Loucy (cell line): ENCODE results near the gene DNM2.

Experiments
- H2AFZ ChIP-seq: fragments of 200-600 bp; sonication (generic); 2 replicates; pipeline ENCODE4 v1.6.0; 2016; ENCODE audit warnings: antibody characterized with exemption, mild to moderate bottlenecking, low read length, moderate library complexity
- H3F3A ChIP-seq: fragments of 200-600 bp; 2 replicates; pipeline ENCODE4 v1.6.0; 2016; ENCODE audit warnings: antibody characterized with exemption, low read depth, mild to moderate bottlenecking
- H3K27me3 ChIP-seq: fragments of 200-600 bp; sonication (generic); 2 replicates; pipeline ENCODE4 v1.6.1; 2014; ENCODE audit warnings: low read length, mild to moderate bottlenecking; ENCODE audit not compliant: insufficient read depth, poor library complexity, severe bottlenecking
- H3K36me3 ChIP-seq: fragments of 200-600 bp; sonication (generic); 2 replicates; pipeline ENCODE4 v1.6.1; 2016; ENCODE audit warnings: low read length; ENCODE audit not compliant: insufficient read depth
- H3K4me1 ChIP-seq: fragments of 200-600 bp; sonication (generic); 2 replicates; pipeline ENCODE4 v1.5.1; 2014; ENCODE audit warnings: low read length, mild to moderate bottlenecking; ENCODE audit not compliant: insufficient read depth, poor library complexity, severe bottlenecking
- H3K4me2 ChIP-seq: fragments of 200-600 bp; sonication (generic); 2 replicates; pipeline ENCODE4 v1.6.0; 2014; ENCODE audit warnings: antibody characterized with exemption, low read length, low read depth, mild to moderate bottlenecking; ENCODE audit not compliant: poor library complexity, severe bottlenecking
- H3K4me3 ChIP-seq: fragments of 200-600 bp; sonication (generic); 2 replicates; pipeline ENCODE4 v1.5.1; 2014; ENCODE audit warnings: low read length, mild to moderate bottlenecking, mixed read lengths; ENCODE audit not compliant: poor library complexity, severe bottlenecking
- H3K79me2 ChIP-seq: fragments of 200-600 bp; sonication (generic); 2 replicates; pipeline ENCODE4 v1.6.1; 2014; ENCODE audit warnings: low read length; ENCODE audit not compliant: insufficient read depth
- H3K9ac ChIP-seq: fragments of 200-600 bp; sonication (generic); 2 replicates; pipeline ENCODE4 v1.6.0; 2014; ENCODE audit warnings: mild to moderate bottlenecking, low read depth, low read length, moderate library complexity; ENCODE audit not compliant: poor library complexity, severe bottlenecking
- H3K9me2 ChIP-seq: fragments of 200-600 bp; sonication (generic); replicated peaks from 2 replicates; pipeline ENCODE4 v1.6.1; 2016; ENCODE audit warnings: low read depth, low read length, mixed read lengths
- H3K9me3 ChIP-seq: fragments of 200-600 bp; sonication (generic); 2 replicates; pipeline ENCODE4 v1.6.1; 2014; ENCODE audit warnings: mild to moderate bottlenecking, antibody characterized with exemption, low read length, low read depth; ENCODE audit not compliant: insufficient read depth
- H4K20me1 ChIP-seq: fragments of 200-600 bp; sonication (generic); 2 replicates; pipeline ENCODE4 v1.6.0; 2014; ENCODE audit warnings: antibody characterized with exemption, low read length, mild to moderate bottlenecking; ENCODE audit not compliant: insufficient read depth, poor library complexity, severe bottlenecking
- EZH2phosphoT487 ChIP-seq: fragments of 200-600 bp; IDR thresholded peaks from 2 replicates; pipeline ENCODE4 v1.6.1; 2018; ENCODE audit warnings: antibody characterized with exemption, mild to moderate bottlenecking, moderate library complexity, borderline replicate concordance
- TF ChIP-seq, protein P1 (sequence below): fragments of 200-600 bp; sonication (generic); conservative IDR thresholded peaks from 2 replicates; pipeline ENCODE4 v1.5.1; 2014; ENCODE audit warnings: mild to moderate bottlenecking, antibody characterized with exemption, low read length

DNM2 gene

GRCh38 chr19:10723591-10723990 is 5.7 kb downstream of the DNM2 start:
- no peaks in the 10 kb centered on the region for H3F3A ChIP-seq
- peaks cover 83% of the 10 kb centered on the region for H4K20me1 ChIP-seq

GRCh38 chr19:10724573-10725071 is 6.7 kb downstream of the DNM2 start:
- H3F3A ChIP-seq = no peaks in the 10 kb centered on the region
- no peak overlapping the region for H2AFZ ChIP-seq
- no peaks in the 10 kb centered on the region for H3K9me2 ChIP-seq
- H4K20me1 ChIP-seq = peaks cover 79% of the 10 kb centered on the region
- H3K4me1 ChIP-seq = peaks cover 21% of the 10 kb centered on the region
- H3K9ac ChIP-seq = no peak overlapping the region
- H3K4me3 ChIP-seq = no peak overlapping the region
- peaks cover 96% of the 10 kb centered on the region for H3K79me2 ChIP-seq
- no peak overlapping the region for H3K4me2 ChIP-seq
- H3K27me3 ChIP-seq = no peaks in the 10 kb centered on the region
- no peaks in the 10 kb centered on the region for H3K9me3 ChIP-seq
- TF ChIP-seq, protein P1, sequence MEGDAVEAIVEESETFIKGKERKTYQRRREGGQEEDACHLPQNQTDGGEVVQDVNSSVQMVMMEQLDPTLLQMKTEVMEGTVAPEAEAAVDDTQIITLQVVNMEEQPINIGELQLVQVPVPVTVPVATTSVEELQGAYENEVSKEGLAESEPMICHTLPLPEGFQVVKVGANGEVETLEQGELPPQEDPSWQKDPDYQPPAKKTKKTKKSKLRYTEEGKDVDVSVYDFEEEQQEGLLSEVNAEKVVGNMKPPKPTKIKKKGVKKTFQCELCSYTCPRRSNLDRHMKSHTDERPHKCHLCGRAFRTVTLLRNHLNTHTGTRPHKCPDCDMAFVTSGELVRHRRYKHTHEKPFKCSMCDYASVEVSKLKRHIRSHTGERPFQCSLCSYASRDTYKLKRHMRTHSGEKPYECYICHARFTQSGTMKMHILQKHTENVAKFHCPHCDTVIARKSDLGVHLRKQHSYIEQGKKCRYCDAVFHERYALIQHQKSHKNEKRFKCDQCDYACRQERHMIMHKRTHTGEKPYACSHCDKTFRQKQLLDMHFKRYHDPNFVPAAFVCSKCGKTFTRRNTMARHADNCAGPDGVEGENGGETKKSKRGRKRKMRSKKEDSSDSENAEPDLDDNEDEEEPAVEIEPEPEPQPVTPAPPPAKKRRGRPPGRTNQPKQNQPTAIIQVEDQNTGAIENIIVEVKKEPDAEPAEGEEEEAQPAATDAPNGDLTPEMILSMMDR = no peak
- TF ChIP-seq EZH2phosphoT487 = no peak
- H3K36me3 ChIP-seq = no peaks in the 10 kb centered on the region

More at GRCh38 chr19:10723591-10723990, 5.7 kb downstream of the DNM2 start:
- Histone ChIP-seq H3K9ac (no peak overlapping the region), H3K79me2 (peaks cover 97% of the 10 kb centered on the region), H3K9me3 (no peaks in the 10 kb centered on the region), H3K4me3 (no peak overlapping the region), H3K9me2 (no peaks in the 10 kb centered on the region), H3K4me1 (peaks cover 27% of the 10 kb centered on the region), H2AFZ (no peak overlapping the region), H3K36me3 (no peaks in the 10 kb centered on the region), H3K27me3 (no peaks in the 10 kb centered on the region), H3K4me2 (no peak overlapping the region)
- TF ChIP-seq EZH2phosphoT487 = no peak
- TF ChIP-seq, protein P1 = no peak

DNA sequence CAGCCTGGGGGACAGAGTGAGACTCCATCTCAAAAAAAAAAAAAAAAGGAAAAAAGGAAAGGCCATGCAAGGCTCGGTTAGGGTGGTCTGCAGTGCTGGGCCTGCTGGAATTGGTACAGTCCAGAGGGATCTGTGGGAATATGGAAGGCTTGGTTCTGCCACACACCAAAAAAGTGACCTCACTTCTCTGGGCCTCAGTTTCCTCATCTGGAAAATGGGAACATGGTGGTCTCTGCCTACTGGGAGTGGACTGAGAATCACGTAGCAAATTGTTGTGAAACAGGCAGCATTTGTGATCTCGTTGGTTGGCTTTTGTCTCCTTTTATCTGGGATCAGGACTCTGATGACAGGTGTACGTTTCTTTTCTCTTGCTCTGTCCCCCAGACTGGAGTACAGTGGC is 7.5 kb downstream of the DNM2 start:
- Histone ChIP-seq H3K4me2 (no peak overlapping the region), H3K4me1 (peaks cover 18% of the 10 kb centered on the region), H4K20me1 (peaks cover 79% of the 10 kb centered on the region), H3K27me3 (no peaks in the 10 kb centered on the region), H3K9me2 (no peaks in the 10 kb centered on the region), H3K79me2 (peaks cover 96% of the 10 kb centered on the region), H3K4me3 (no peak overlapping the region), H2AFZ (no peak overlapping the region), H3K36me3 (no peaks in the 10 kb centered on the region), H3K9me3 (no peaks in the 10 kb centered on the region), H3K9ac (no peak overlapping the region), H3F3A (no peaks in the 10 kb centered on the region)
- no peak for TF ChIP-seq EZH2phosphoT487
- TF ChIP-seq, protein P1 = no peak
